Measurements from ENCODE around the gene DNAH17. TPM values are rescaled to one million over a fixed set of nuclear protein-coding genes. Genes with fewer than 3 reads are reported as not detected.
A peak's percentile ranks its signal among the peaks of the same experiment; 100 is the strongest.

Gene DNAH17
- total RNA-seq, 3 donors from 2014 or later (not counting 1 experiment from before 2014, with no cell fraction given): 0.16 to 0.25 (median 0.24) TPM

- Mint-ChIP-seq H3K9me3 (no peaks in the 10 kb centered on the region), H3K4me1 (peaks cover 5% of the 10 kb centered on the region in 2 donors), H3K4me3 (no peak overlapping the region), H3K27ac (no peak overlapping the region), H3K27me3 (ENCODE audit: low read depth in 2 of 2) (no peaks in the 10 kb centered on the region), H3K36me3 (no peaks in the 10 kb centered on the region)
- intact Hi-C loops (cut with micrococcal nuclease): no loop called here
- Histone ChIP-seq H3K4me1 (ENCODE audit: control insufficient read depth, insufficient read depth, low read length) (peaks cover 5% of the 10 kb centered on the region), H3K27me3 (ENCODE audit: control insufficient read depth, insufficient read depth, low read length) (no peaks in the 10 kb centered on the region), H3K36me3 (ENCODE audit: control insufficient read depth, insufficient read depth, low read length) (no peaks in the 10 kb centered on the region), H3K4me3 (ENCODE audit: low read length) (no peak overlapping the region), H3K27ac (ENCODE audit: low read length) (no peak overlapping the region), H3K9me3 (ENCODE audit: control insufficient read depth, insufficient read depth, low read length) (no peaks in the 10 kb centered on the region)
- WGBS (ENCODE audit: insufficient coverage): 71% methylated on average over 11 of the region's 12 CpGs
- no peak for ATAC-seq
- DNase-seq: no peak
- TF ChIP-seq CTCF (IDR thresholded peaks at IDR 0.05): no peak
Measured at GRCh38 chr17:78441271-78441971, 135.8 kb downstream of the DNAH17 start.

- no peaks in the 10 kb centered on the region for H3K9me3 ChIP-seq (ENCODE audit: control insufficient read depth, insufficient read depth, low read length)
- intact Hi-C loops (cut with micrococcal nuclease): no loop called here
- 91% methylated on average over 16 of the region's 16 CpGs for WGBS (ENCODE audit: insufficient coverage)
- ATAC-seq (no peak), DNase-seq (no peak)
- H3K27ac ChIP-seq (ENCODE audit: low read length): no peak overlapping the region
- Mint-ChIP-seq H3K9me3 (no peaks in the 10 kb centered on the region), H3K27ac (peak overlapping the region; percentile 41 to 78), H3K27me3 (ENCODE audit: low read depth in 2 of 2) (no peaks in the 10 kb centered on the region), H3K36me3 (no peaks in the 10 kb centered on the region), H3K4me1 (peaks cover 5% of the 10 kb centered on the region in 2 donors), H3K4me3 (no peak overlapping the region)
- H3K4me3 ChIP-seq (ENCODE audit: low read length): no peak overlapping the region
- H3K36me3 ChIP-seq (ENCODE audit: control insufficient read depth, insufficient read depth, low read length): no peaks in the 10 kb centered on the region
- TF ChIP-seq CTCF (IDR thresholded peaks at IDR 0.05): no peak
- peaks cover 5% of the 10 kb centered on the region for H3K4me1 ChIP-seq (ENCODE audit: control insufficient read depth, insufficient read depth, low read length)
- no peaks in the 10 kb centered on the region for H3K27me3 ChIP-seq (ENCODE audit: control insufficient read depth, insufficient read depth, low read length)
Measured at GRCh38 chr17:78438694-78439325, 138.4 kb downstream of the DNAH17 start.

- H3K4me3 Mint-ChIP-seq: peak overlapping the region; percentile 47
- Histone ChIP-seq H3K36me3 (ENCODE audit: control insufficient read depth, insufficient read depth, low read length) (no peaks in the 10 kb centered on the region), H3K4me3 (ENCODE audit: low read length) (no peak overlapping the region), H3K4me1 (ENCODE audit: control insufficient read depth, insufficient read depth, low read length) (peaks cover 4% of the 10 kb centered on the region), H3K27ac (ENCODE audit: low read length) (no peak overlapping the region), H3K9me3 (ENCODE audit: control insufficient read depth, insufficient read depth, low read length) (no peaks in the 10 kb centered on the region), H3K27me3 (ENCODE audit: control insufficient read depth, insufficient read depth, low read length) (no peaks in the 10 kb centered on the region)
- no peaks in the 10 kb centered on the region for H3K36me3 Mint-ChIP-seq
- peaks cover 5% of the 10 kb centered on the region in 2 donors for H3K4me1 Mint-ChIP-seq
- ATAC-seq (peak in 1 of 3 donors; percentile 44), DNase-seq (no peak)
- TF ChIP-seq CTCF (IDR thresholded peaks at IDR 0.05): no peak
- intact Hi-C loops (cut with micrococcal nuclease): no loop called here
- no peaks in the 10 kb centered on the region for H3K27me3 Mint-ChIP-seq (ENCODE audit: low read depth in 2 of 2)
- 95% methylated on average over 9 of the region's 10 CpGs for WGBS (ENCODE audit: insufficient coverage)
- no peaks in the 10 kb centered on the region for H3K9me3 Mint-ChIP-seq
- H3K27ac Mint-ChIP-seq: peak overlapping the region; percentile 40 to 54
Measured at GRCh38 chr17:78438271-78438691, 138.9 kb downstream of the DNAH17 start.
